ENCODE data around the gene ST14.

ST14 gene

DNA sequence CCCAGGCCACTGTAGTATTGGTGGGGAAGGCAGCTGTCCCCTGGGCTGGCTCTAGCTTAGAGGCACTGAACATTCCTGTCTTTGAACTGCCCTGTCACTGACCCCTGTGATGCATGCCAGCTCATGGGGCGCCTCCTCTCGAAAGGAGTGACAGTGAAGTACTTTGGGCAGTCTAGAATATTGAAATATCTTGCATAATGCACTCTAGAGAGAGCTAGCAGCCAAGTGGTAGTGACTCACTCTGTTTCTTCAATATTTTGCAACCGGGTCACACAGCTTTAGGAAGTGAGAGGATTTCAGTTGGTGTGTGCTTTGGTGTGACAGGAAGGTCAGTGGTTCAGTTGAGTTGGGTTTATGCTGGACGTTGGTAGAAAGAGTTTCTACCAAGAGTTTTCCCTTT lies 35.5 kb upstream of the ST14 start:
- DNase-seq (ENCODE audit: low spot score) = no peak
- in situ Hi-C loops (cut with MboI; ENCODE audit: low sequenced_read_pairs, unreplicated experiment) = no loop called here
- TF ChIP-seq CTCF (IDR thresholded peaks at IDR 0.05; ENCODE audit: borderline replicate concordance, control extremely low read depth, extremely low read depth, insufficient read depth, missing control alignments) = no peak

DNA sequence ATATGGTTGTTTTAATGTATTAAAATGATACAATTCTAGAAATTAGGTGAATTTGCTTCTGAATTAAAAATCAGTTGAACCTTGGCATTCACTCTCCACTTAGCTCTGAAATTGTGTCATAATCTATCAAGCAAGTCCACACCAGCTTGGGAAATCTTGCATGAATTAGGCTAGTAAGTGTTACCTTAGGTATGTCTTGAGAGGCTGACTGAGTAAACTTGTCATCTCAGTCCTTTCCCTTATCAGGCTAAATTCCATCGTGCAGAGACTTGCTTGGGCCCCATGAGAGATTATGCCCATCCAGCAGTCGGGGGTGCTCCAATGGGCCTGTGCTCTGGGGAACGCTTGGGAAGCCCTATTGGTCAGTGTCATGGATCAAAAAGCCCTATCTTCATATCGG lies 33.9 kb upstream of the ST14 start:
- no peak for TF ChIP-seq CTCF (IDR thresholded peaks at IDR 0.05; ENCODE audit: borderline replicate concordance, control extremely low read depth, extremely low read depth, insufficient read depth, missing control alignments)
- in situ Hi-C loops (cut with MboI; ENCODE audit: low sequenced_read_pairs, unreplicated experiment) = no loop called here
- DNase-seq (ENCODE audit: low spot score) = no peak

- in situ Hi-C loops (cut with MboI; ENCODE audit: low sequenced_read_pairs, unreplicated experiment) = no loop called here
- TF ChIP-seq CTCF (IDR thresholded peaks at IDR 0.05; ENCODE audit: borderline replicate concordance, control extremely low read depth, extremely low read depth, insufficient read depth, missing control alignments) = no peak
- DNase-seq (ENCODE audit: low spot score) = no peak
Measured at GRCh38 chr11:130126516-130126915, 33.1 kb upstream of the ST14 start.

- no peak for DNase-seq (ENCODE audit: low spot score)
- TF ChIP-seq CTCF (IDR thresholded peaks at IDR 0.05; ENCODE audit: borderline replicate concordance, control extremely low read depth, extremely low read depth, insufficient read depth, missing control alignments) = no peak
- in situ Hi-C loops (cut with MboI; ENCODE audit: low sequenced_read_pairs, unreplicated experiment) = no loop called here
Measured at GRCh38 chr11:130127509-130127908, 32.1 kb upstream of the ST14 start.

DNA sequence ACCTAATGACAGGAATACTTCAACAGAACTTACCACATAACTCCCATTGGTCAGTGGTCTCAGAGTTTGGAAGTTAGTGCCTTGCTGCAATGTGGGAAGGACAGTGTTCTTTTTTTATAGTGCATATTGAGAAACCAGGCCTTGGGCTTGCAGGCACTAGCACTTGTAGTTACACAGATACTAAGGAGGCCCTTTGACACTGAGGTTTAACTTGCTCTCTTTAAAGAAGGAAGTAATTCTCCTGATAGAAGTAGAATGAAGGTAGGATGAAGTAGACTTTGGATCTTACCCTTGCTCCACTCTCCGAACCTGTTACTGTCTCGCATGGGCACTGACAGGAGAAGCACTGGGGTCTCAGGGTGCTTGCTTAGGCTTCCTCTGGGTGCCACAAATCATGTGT lies 31.0 kb upstream of the ST14 start:
- DNase-seq (ENCODE audit: low spot score) = no peak
- TF ChIP-seq CTCF (IDR thresholded peaks at IDR 0.05; ENCODE audit: borderline replicate concordance, control extremely low read depth, extremely low read depth, insufficient read depth, missing control alignments) = no peak
- in situ Hi-C loops (cut with MboI; ENCODE audit: low sequenced_read_pairs, unreplicated experiment) = no loop called here

- DNase-seq (ENCODE audit: low spot score) = no peak
- in situ Hi-C loops (cut with MboI; ENCODE audit: low sequenced_read_pairs, unreplicated experiment) = loop anchor here (5.0 kb wide), 1 partner anchor 203 kb away; no protein-coding TSS in a partner anchor
- TF ChIP-seq CTCF (IDR thresholded peaks at IDR 0.05; ENCODE audit: borderline replicate concordance, control extremely low read depth, extremely low read depth, insufficient read depth, missing control alignments) = no peak
Measured at GRCh38 chr11:130129922-130130321, 29.7 kb upstream of the ST14 start.
